ENCODE measurements around the gene CCR5AS.

- TF ChIP-seq CTCF (conservative IDR thresholded peaks at IDR 0.05 in 1 of 2, IDR thresholded peaks at IDR 0.05 in 1 of 2; ENCODE audit: low read depth in 1 of 2, low read length in 2 of 2) (no peak), EZH2 (IDR thresholded peaks at IDR 0.05; ENCODE audit: low read length, missing control alignments) (no peak)
Measured at GRCh38 chr3:46397111-46397510, 9.8 kb downstream of the CCR5AS start.
